Smooth muscle cell (in vitro differentiated cells): ENCODE results near the gene OBSCN. TPM values are rescaled to one million over a fixed set of nuclear protein-coding genes. Genes with fewer than 3 reads are reported as not detected.

Experiments
- DNase-seq: peaks from one replicate; lab custom pipeline; 2025; ENCODE audit not compliant: unreplicated experiment; lab: John Stamatoyannopoulos, UW
- H2AFZ ChIP-seq: fragments of 200-600 bp; sonication (generic); 2 replicates; pipeline ENCODE4 v1.6.0; 2016; ENCODE audit warnings: antibody characterized with exemption, low read depth, mild to moderate bottlenecking
- H3F3A ChIP-seq: fragments of 200-600 bp; sonication (generic); 2 replicates; pipeline ENCODE4 v1.6.0; 2017; ENCODE audit warnings: antibody characterized with exemption, low read depth
- H3K27ac ChIP-seq: fragments of 200-600 bp; sonication (generic); 2 replicates; pipeline ENCODE4 v1.5.1; 2016; ENCODE audit warnings: low read depth, mild to moderate bottlenecking
- H3K27me3 ChIP-seq: fragments of 200-600 bp; sonication (generic); 2 replicates; pipeline ENCODE4 v1.6.1; 2016; ENCODE audit warnings: low read depth, mild to moderate bottlenecking
- H3K36me3 ChIP-seq: fragments of 200-600 bp; sonication (generic); 2 replicates; pipeline ENCODE4 v1.5.1; 2016; ENCODE audit warnings: low read depth
- H3K4me1 ChIP-seq: fragments of 200-600 bp; sonication (generic); 2 replicates; pipeline ENCODE4 v1.5.1; 2016; ENCODE audit warnings: low read depth
- H3K4me2 ChIP-seq: fragments of 200-600 bp; sonication (generic); 2 replicates; pipeline ENCODE4 v1.6.0; 2016; ENCODE audit warnings: mild to moderate bottlenecking
- H3K4me3 ChIP-seq: fragments of 200-600 bp; sonication (generic); 2 replicates; pipeline ENCODE4 v1.5.1; 2016; ENCODE audit warnings: mild to moderate bottlenecking
- H3K79me2 ChIP-seq: fragments of 200-600 bp; sonication (generic); 2 replicates; pipeline ENCODE4 v1.6.0; 2016; ENCODE audit warnings: low read depth, mild to moderate bottlenecking
- H3K9ac ChIP-seq: fragments of 200-600 bp; sonication (generic); 2 replicates; pipeline ENCODE4 v1.6.0; 2016; ENCODE audit warnings: low read depth
- H3K9me3 ChIP-seq: fragments of 200-600 bp; sonication (generic); replicated peaks from 2 replicates; pipeline ENCODE4 v1.5.1; 2016; ENCODE audit warnings: low read depth
- H4K20me1 ChIP-seq: fragments of 200-600 bp; sonication (generic); 2 replicates; pipeline ENCODE4 v1.6.0; 2016; ENCODE audit warnings: low read depth
- WGBS: methylation state at CpG from one replicate; pipeline ENCODE4 v1.1.7; 2016; ENCODE audit warnings: low lambda C conversion rate; 5-methylcytosine and 5-hydroxymethylcytosine counted together
- polyA plus RNA-seq: library from polyadenylated mRNA; unstranded; fragments of >200 nt; fragmentation: Nextera tagmentation; extraction: Ambion mirVana; gene quantifications from 2 replicates; pipeline ENCODE4 v1.2.1, GENCODE V29; 2016
- total RNA-seq: library from RNA; depleted of rRNA; stranded (reverse); fragments of >200 nt; gene quantifications from 2 replicates; pipeline ENCODE4 v1.2.3, GENCODE V29; 2014
- TF ChIP-seq, protein P1 (sequence below): fragments of 200-600 bp; sonication (generic); IDR thresholded peaks from 2 replicates; pipeline ENCODE4 v1.5.1; 2017; ENCODE audit warnings: borderline replicate concordance, mild to moderate bottlenecking, antibody characterized with exemption; ENCODE audit not compliant: insufficient read depth, poor library complexity, severe bottlenecking

Gene OBSCN
- total and polyA plus RNA-seq, 2 experiments from 2014 or later = 3.8 to 10.6 TPM

DNA sequence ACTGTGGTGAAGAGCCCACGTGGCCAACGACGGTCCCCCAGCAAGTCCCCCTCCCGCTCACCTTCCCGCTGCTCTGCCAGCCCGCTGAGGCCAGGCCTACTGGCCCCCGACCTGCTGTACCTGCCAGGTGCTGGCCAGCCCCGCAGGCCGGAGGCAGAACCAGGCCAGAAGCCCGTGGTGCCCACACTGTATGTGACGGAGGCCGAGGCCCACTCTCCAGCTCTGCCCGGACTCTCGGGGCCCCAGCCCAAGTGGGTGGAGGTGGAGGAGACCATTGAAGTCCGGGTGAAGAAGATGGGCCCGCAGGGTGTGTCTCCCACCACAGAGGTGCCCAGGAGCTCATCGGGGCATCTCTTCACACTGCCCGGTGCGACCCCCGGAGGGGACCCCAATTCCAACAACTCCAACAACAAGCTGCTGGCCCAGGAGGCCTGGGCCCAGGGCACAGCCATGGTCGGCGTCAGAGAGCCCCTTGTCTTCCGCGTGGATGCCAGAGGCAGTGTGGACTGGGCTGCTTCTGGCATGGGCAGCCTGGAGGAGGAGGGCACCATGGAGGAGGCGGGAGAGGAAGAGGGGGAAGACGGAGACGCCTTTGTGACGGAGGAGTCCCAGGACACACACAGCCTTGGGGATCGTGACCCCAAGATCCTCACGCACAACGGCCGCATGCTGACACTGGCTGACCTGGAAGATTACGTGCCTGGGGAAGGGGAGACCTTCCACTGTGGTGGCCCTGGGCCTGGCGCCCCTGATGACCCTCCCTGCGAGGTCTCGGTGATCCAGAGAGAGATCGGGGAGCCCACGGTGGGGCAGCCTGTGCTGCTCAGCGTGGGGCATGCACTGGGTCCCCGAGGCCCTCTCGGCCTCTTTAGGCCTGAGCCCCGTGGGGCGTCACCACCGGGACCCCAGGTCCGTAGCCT, 152.0 kb downstream of the OBSCN start:
- TF ChIP-seq, protein P1, sequence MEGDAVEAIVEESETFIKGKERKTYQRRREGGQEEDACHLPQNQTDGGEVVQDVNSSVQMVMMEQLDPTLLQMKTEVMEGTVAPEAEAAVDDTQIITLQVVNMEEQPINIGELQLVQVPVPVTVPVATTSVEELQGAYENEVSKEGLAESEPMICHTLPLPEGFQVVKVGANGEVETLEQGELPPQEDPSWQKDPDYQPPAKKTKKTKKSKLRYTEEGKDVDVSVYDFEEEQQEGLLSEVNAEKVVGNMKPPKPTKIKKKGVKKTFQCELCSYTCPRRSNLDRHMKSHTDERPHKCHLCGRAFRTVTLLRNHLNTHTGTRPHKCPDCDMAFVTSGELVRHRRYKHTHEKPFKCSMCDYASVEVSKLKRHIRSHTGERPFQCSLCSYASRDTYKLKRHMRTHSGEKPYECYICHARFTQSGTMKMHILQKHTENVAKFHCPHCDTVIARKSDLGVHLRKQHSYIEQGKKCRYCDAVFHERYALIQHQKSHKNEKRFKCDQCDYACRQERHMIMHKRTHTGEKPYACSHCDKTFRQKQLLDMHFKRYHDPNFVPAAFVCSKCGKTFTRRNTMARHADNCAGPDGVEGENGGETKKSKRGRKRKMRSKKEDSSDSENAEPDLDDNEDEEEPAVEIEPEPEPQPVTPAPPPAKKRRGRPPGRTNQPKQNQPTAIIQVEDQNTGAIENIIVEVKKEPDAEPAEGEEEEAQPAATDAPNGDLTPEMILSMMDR = no peak
- Histone ChIP-seq H4K20me1 (no peaks in the 10 kb centered on the region), H3K4me1 (no peaks in the 10 kb centered on the region), H3K9ac (no peak overlapping the region), H3K4me3 (no peak overlapping the region), H3K9me3 (no peaks in the 10 kb centered on the region), H3K27ac (no peak overlapping the region), H3K79me2 (no peaks in the 10 kb centered on the region), H3F3A (no peaks in the 10 kb centered on the region), H2AFZ (no peak overlapping the region), H3K36me3 (no peaks in the 10 kb centered on the region), H3K4me2 (no peak overlapping the region), H3K27me3 (no peaks in the 10 kb centered on the region)
- 98% methylated on average over 40 of the region's 45 CpGs for WGBS
- no peak for DNase-seq

DNA sequence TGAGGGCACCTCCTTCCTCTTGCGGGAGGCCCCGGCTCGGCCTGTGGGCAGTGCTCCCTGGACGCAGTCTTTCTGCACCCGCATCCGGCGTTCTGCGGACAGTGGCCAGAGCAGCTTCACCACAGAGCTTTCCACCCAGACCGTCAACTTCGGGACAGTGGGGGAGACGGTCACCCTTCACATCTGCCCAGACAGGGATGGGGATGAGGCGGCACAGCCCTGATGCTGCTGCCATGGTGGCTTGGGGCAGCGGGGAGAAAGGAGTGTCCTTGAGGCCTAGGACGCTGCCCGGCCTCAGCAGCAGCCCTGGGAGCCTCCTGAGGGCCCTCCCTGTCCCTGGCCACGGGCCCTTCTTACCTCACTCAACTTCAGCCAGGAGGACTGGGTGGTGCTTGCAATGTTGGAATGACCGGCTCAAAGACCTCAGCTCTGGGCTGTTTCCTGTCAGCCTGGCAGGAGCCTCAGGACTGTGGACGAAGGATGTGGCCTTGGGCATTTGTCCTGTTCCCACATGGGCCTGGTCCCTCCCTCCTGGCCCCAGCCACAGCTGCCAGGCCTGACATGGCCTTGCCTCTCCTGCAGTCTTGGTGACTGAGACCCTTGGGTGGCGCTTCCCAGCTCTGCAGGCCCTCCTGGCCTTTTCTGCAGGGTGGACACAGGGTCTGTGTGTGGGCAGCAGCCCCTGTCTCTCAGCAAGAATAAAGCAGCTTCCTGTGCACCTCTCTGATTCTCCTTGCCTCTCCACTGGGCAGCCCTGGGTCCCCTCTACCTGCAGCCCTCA, 152.9 kb downstream of the OBSCN start:
- DNase-seq = no peak
- Histone ChIP-seq H3K27me3 (no peaks in the 10 kb centered on the region), H3K27ac (no peak overlapping the region), H3K36me3 (no peaks in the 10 kb centered on the region), H4K20me1 (no peaks in the 10 kb centered on the region), H3K4me3 (no peak overlapping the region), H3K4me1 (no peaks in the 10 kb centered on the region), H3K9me3 (no peaks in the 10 kb centered on the region), H3K9ac (no peak overlapping the region), H3K79me2 (no peaks in the 10 kb centered on the region), H3K4me2 (no peak overlapping the region), H2AFZ (no peak overlapping the region), H3F3A (no peaks in the 10 kb centered on the region)
- TF ChIP-seq, protein P1 = no peak
- WGBS = 91% methylated on average over 19 of the region's 19 CpGs

GRCh38 chr1:228361314-228362140, 153.7 kb downstream of the OBSCN start:
- TF ChIP-seq, protein P1 = no peak
- H3K79me2 ChIP-seq = no peaks in the 10 kb centered on the region
- WGBS = 90% methylated on average over 20 of the region's 26 CpGs
- no peaks in the 10 kb centered on the region for H3K36me3 ChIP-seq
- DNase-seq = no peak
- H3K27me3 ChIP-seq = no peaks in the 10 kb centered on the region
- no peaks in the 10 kb centered on the region for H3F3A ChIP-seq
- no peak overlapping the region for H3K4me2 ChIP-seq
- H4K20me1 ChIP-seq = no peaks in the 10 kb centered on the region
- H3K4me3 ChIP-seq = no peak overlapping the region
- H3K27ac ChIP-seq = no peak overlapping the region
- H3K9ac ChIP-seq = no peak overlapping the region
- H2AFZ ChIP-seq = no peak overlapping the region
- no peaks in the 10 kb centered on the region for H3K9me3 ChIP-seq
- no peaks in the 10 kb centered on the region for H3K4me1 ChIP-seq
